GM10847 (cell line): ENCODE data around the gene TECPR2.

Experiments
- POLR2A ChIP-seq: IDR thresholded peaks from 2 replicates; pipeline ENCODE4 v1.6.1; 2011; ENCODE audit not compliant: insufficient read length; ENCODE audit errors: extremely low read depth

TECPR2 gene

GRCh38 chr14:102507857-102508312, 145.1 kb downstream of the TECPR2 start:
- TF ChIP-seq POLR2A: no peak

GRCh38 chr14:102508410-102508773, 145.7 kb downstream of the TECPR2 start:
- no peak for TF ChIP-seq POLR2A

- TF ChIP-seq POLR2A: no peak
These were observed 146.3 kb downstream of the TECPR2 start for GRCh38 chr14:102508774-102509745.

GRCh38 chr14:102509746-102510615, 147.2 kb downstream of the TECPR2 start, which contains the start of gene ANKRD9:
ANKRD9 (minus strand) TSS chr14:102509776; CDS start chr14:102507889, 1,887 bp downstream.
- TF ChIP-seq POLR2A: no peak

GRCh38 chr14:102510616-102511520, 148.1 kb downstream of the TECPR2 start:
- TF ChIP-seq POLR2A: no peak

GRCh38 chr14:102511538-102511937, 148.8 kb downstream of the TECPR2 start:
- no peak for TF ChIP-seq POLR2A

GRCh38 chr14:102512793-102513300, 150.1 kb downstream of the TECPR2 start:
- no peak for TF ChIP-seq POLR2A

- TF ChIP-seq POLR2A: no peak
These were observed 151.4 kb downstream of the TECPR2 start for GRCh38 chr14:102513899-102514772.

GRCh38 chr14:102514987-102515733, 152.4 kb downstream of the TECPR2 start:
- no peak for TF ChIP-seq POLR2A

- TF ChIP-seq POLR2A: no peak
These were observed 154.0 kb downstream of the TECPR2 start for GRCh38 chr14:102516531-102517391.

- no peak for TF ChIP-seq POLR2A
These were observed 154.8 kb downstream of the TECPR2 start for GRCh38 chr14:102517392-102518062.

GRCh38 chr14:102518063-102518648, 155.4 kb downstream of the TECPR2 start:
- TF ChIP-seq POLR2A: no peak
